NCI-H226 (cell line): ENCODE data around the gene CAMK2D.
"Not testable (repeated sequence)": the region's sequence is repeated elsewhere in the genome, so short reads cannot be mapped to it uniquely, and the experiment has no call there.

Experiments
- DNase-seq: peaks from one replicate; pipeline ENCODE4 v3.0.0-alpha.2; 2015

CAMK2D gene

GRCh38 chr4:113727802-113728201, 33.7 kb downstream of the CAMK2D start:
- DNase-seq, result no peak

- DNase-seq, result no peak
Measured at GRCh38 chr4:113725963-113726362, 35.6 kb downstream of the CAMK2D start.

DNA sequence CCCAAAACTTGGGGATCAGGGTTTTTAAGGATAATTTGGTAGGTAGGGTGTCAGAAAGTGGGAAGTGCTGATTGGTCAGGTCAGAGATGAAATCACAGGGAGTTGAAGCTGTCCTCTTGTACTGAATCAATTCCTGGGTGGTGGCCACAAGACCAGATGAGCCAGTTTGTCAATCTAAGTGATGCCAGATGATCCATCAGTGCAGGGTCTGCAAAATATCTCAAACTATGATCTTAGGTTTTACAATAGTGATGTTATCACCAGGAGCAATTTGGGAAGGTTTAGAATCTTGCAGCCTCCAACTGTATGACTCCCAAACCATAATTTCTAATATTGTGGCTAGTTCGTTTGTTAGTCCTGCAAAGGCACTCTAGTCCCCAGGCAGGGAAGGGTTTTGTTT, 43.3 kb downstream of the CAMK2D start:
- DNase-seq, result no peak

DNA sequence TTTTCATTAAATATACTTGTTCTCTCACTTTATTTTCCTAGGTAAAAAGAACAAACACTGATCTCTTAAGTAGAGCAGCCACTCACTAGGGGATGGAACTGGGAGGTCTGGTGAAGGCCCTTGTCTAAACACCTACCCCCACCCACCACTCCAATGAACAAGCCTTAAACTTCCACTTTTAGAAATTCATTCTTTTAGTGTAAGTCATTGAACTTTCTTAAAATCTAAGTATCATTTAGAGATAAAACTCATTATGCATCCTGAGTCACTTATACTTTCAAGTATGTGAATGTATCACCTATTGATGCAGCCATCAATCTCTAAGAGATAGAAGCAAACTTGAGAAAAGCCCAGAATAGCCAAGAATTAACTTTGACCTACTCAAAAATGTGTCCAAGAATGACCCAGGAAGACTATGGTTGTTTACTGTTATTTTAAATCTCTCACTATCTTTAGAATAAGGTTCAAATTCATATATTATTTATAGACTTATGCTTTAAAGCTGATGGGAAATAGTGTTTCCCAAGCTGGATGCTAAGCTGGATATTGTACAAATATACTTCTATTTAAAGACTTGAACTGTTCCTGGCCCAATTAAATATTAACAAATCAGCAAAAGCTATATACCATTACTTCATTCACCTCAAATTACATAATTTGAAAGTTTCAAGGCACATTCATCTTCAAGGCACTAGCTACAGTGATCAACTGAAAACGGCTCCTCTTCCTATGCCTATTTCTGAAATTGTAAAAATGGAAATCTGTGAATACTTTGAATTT, 49.5 kb downstream of the CAMK2D start:
- DNase-seq, result no peak

GRCh38 chr4:113708250-113708649, 53.3 kb downstream of the CAMK2D start:
- peak; percentile 3 for DNase-seq

- peak; percentile 45 for DNase-seq
Measured at GRCh38 chr4:113707048-113707447, 54.5 kb downstream of the CAMK2D start.

DNA sequence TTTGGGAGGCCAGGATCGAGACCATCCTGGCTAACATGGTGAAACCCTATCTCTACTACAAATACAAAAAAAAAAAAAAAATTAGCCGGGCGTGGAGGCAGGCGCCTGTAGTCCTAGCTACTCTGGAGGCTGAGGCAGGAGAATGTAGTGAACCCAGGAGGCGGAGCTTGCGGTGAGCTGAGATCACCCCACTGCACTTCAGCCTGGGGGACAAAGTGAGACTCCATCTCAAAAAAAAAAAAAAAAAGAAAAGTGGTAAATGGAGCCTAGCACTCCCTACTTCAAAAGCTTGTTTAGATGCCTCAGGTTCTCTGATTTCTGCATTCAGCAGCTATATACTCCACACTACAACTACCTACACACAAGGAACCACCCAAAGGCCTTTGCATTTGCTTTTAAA, 56.4 kb downstream of the CAMK2D start:
- not testable (repeated sequence) for DNase-seq

- DNase-seq, result peak; percentile 89
Measured at GRCh38 chr4:113702596-113702995, 58.9 kb downstream of the CAMK2D start.

- DNase-seq, result peak; percentile 57
Measured at GRCh38 chr4:113701169-113701568, 60.4 kb downstream of the CAMK2D start.

DNA sequence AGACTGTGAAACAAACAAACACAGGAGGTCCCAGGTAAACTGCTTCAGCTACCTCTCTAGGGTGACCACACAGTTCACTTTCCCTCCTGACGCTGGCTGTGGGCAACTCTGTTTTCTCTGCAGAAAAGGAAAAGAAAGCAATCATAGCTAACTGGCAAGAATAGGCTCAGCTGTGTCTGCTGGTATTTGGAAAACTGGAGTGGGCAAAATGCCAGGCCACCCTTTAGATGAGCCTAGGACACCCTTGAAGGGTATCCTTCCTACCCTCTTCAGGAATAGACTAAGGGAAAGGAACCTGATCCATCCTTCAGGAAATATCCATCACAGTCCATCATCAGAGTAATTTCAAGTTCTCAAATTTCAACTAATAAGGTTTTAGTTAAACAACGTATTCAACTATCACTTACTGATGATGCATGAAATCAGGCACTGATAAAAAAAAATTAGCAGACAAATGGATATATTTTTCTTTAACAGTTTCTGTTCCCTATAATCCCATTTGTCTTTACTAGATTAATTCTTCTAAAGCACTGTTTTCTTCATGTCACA, 60.9 kb downstream of the CAMK2D start:
- peak; percentile 12 for DNase-seq

- DNase-seq, result no peak
Measured at GRCh38 chr4:113699772-113700171, 61.8 kb downstream of the CAMK2D start.

DNA sequence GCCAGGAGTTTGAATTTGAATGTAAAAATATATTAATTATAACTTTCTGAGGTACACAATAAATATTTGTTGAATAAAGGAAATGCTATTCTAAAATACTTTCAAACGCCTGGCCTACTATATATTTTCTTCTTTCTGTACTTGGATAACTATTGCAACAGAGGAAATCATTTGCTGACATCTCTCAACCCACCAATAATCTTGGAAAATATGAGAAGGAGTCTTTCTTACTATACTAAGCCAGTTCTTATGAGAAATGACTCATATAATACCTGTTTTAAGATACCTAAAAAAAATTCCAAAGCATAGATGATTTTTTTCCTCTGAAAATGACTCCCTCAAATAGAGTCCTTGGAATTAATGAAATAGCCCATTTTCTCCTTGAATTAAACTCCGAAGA, 64.1 kb downstream of the CAMK2D start:
- DNase-seq, result peak; percentile 35

DNA sequence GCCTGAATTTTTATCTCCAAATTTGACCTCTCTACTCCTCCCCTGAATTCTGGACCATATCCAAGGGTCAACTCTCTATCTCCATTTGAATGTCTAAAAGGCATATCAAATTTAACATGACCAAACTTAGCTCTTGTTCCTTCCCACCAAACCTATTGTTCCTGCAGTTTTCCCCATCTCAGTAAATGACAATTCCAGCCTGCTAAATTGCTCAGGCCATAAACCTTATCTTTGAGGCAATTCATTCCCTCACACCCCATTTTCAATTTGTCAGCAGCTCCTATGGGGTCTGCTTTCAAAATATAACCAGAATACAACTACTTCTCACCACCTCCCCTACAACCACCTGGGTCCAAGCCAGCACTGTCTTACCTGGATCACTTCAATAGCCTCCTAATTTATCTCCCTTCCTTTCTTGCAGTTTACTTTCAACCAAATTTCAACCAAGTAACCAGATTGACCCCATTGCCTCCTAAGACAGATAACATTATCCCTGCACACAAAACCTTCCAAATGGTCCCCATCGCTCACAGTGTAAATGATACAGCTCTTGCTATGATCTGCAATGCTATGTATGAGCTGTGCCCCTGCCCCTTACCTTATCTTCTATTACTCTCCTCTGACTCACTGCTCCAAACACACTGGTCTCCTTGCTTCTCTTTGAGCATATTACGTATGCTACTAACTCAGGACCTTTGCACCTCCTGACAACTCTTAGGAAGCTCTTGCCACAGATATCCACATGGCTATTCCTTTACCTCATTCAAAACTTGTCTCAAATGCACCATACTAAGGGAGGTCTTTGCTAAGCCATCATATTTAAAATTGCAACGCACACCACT, 66.0 kb downstream of the CAMK2D start:
- DNase-seq, result peak; percentile 89

DNA sequence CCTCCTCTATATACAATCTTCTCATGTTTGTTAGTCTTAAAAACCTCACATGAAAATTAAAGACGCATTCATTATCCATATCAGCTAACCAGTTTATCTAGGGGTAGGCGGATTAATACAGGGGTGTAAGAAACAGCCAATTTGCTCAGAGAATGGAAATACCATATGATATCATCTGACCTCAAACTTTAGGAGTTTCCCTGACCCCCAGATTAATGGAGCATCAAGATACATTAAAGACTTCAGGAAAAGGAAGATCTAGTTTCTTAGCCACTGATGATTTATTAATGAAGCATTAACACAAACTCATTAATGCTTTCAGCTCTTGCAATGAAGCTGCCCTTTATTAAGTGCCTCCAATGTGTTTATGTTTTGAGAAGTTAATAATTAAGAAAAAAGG, 67.5 kb downstream of the CAMK2D start:
- no peak for DNase-seq

GRCh38 chr4:113692809-113693411, 68.6 kb downstream of the CAMK2D start:
- DNase-seq, result no peak

DNA sequence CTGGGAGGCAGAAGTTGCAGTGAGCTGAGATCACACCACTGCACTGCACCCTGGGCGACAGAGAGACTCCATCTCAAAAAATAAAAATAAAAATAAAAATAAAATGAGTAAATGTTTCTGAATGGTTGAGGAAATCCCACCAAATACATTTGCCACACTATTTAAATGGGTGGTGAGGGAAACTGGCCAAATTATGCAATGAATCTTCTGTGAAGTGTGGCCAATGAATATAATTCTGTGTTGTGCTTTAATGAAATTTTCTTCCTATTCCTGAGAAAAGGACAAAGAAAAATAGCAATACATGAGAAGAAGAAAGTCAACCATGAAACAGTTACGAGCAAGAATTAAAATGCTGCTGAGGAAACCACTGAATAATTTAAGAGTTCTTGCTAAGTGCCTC, 69.9 kb downstream of the CAMK2D start:
- DNase-seq, result no peak

DNA sequence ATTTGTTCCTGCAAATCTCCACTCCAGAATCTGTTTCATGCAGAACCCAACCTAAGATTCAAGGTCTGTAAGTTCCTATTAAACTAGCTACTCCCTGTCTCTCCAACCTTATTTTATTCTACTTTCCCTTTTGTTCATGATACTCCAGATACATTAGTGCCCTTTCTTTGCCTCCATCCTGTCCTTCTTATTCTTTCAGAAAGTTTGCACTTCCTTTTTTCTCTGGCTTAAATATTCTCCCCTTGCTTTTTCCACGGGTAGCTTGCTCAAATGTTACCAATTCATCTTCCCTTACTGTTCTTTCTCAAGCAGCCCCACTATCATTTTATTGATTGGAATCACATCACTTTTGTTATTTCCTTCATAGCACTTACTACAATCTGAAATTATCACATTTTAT, 72.1 kb downstream of the CAMK2D start:
- DNase-seq, result no peak

DNA sequence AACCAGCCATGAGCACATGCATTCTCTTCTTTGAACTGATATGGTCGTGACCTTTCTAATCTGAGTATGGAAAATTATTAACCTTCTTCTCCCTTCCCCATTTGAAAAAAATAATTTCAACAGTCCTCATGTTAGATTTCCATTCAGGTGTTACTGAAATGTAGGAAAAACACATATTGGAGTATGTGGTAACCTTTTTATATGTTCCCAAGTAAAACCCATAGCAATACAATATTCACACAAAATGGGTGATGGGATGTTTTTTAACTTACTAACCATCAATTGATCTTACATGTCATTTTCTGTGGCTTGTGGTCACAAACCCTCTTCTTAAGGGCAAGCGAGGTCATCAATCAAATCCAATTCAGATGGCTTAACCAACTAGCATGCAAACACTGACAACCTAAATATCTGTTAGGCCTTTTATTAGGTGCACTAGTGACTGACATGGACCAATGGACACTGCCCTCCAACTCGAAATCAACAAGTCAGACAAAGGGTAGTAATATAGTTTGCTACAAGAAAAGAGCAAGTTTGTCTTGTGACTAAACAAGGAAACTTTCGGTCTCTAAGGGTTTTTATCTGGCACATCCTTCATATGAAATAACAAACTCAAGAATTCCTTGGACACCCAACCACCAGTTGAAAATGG, 74.3 kb downstream of the CAMK2D start:
- no peak for DNase-seq

GRCh38 chr4:113685157-113685556, 76.4 kb downstream of the CAMK2D start:
- not testable (repeated sequence) for DNase-seq

- no peak for DNase-seq
Measured at GRCh38 chr4:113684534-113685091, 76.9 kb downstream of the CAMK2D start.

- no peak for DNase-seq
Measured at GRCh38 chr4:113682730-113683537, 78.6 kb downstream of the CAMK2D start.

DNA sequence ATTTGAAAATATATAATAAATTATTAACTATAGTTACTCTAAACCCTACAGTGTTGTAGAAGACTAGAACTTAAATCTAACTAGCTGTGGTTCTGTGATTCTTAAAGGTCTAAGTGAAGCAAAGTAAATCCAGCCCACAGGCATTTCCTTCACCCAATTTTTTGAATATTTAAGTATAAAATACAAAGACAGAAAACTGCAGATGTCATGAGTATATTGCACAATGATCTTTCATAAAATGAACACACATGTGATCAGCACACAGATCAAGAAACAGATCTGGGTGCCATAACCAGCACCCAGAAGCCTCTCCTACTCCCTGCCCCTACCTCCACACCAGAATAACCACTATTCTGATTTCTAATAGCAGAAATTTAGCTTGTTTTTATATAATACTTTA, 82.9 kb downstream of the CAMK2D start:
- DNase-seq, result no peak
